IPS-NIHi11 (cell line): Measurements from ENCODE around the gene SLC1A7.

Source experiments
- DNase-seq: peaks from one replicate; pipeline ENCODE4 v3.0.0; 2012; ENCODE audit warnings: mixed read lengths, low spot score

The SLC1A7 gene

DNA sequence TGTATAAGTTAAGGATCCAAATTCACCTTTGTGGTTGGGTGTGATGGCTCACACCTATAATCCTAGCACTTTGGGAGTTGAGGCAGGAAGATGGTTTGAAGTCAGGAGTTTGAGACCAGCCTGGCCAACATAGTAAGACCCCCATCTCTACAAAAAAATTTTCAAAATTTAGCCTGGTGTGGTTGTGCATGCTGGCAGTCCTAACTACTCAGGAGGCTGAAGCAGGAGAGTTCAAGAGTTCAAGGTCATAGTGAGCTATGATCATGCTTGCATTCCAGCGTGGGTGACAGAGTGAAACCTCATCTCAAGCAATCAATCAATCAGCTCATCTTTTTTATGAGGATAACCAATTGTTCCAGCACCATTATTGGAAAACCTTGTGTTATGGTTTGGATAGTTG, 16.5 kb upstream of the SLC1A7 start:
- DNase-seq: no peak

DNA sequence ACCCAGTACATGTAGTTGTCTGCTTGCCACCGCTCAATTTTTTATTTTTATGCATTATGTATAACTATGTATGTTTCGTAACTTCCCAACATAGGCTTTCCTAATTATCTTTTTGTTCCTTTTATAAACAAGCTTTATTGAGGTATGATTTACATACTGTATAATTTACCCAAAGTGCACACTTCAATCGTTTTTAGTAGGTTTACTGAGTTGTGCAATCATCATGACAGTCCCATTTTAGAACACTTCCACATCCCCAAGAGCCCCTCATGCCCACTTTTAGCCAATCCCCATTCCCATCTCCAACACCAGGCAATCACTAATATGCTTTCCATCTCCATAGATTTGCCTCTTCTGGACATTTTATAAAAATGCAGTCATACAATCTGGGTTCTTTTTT, 14.3 kb upstream of the SLC1A7 start:
- DNase-seq: no peak

- no peak for DNase-seq
Measured at GRCh38 chr1:53155945-53156344, 13.5 kb upstream of the SLC1A7 start.

- no peak for DNase-seq
Measured at GRCh38 chr1:53155534-53155933, 13.1 kb upstream of the SLC1A7 start.

GRCh38 chr1:53154859-53155438, 12.5 kb upstream of the SLC1A7 start:
- no peak for DNase-seq

DNA sequence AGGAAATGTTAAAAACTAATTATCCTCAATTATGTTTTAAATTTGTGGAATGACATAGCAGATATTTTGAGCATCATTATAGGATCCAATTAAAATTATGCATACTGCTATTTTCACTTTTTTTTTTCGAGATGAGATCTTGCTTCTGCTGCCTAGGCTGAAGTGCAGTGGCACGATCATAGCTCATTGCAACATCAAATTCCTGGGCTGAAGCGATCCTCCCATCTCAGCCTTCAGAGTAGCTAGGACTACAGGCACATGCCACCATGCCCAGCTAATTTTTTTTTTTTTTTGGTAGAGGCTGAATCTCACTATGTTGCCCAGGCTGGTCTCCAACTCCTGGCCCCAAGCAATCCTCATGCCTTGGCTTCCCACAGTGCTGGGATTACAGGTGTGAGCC, 11.3 kb upstream of the SLC1A7 start:
- DNase-seq: no peak

GRCh38 chr1:53148123-53148522, 5.7 kb upstream of the SLC1A7 start:
- no peak for DNase-seq

GRCh38 chr1:53147174-53147573, 4.7 kb upstream of the SLC1A7 start:
- no peak for DNase-seq

DNA sequence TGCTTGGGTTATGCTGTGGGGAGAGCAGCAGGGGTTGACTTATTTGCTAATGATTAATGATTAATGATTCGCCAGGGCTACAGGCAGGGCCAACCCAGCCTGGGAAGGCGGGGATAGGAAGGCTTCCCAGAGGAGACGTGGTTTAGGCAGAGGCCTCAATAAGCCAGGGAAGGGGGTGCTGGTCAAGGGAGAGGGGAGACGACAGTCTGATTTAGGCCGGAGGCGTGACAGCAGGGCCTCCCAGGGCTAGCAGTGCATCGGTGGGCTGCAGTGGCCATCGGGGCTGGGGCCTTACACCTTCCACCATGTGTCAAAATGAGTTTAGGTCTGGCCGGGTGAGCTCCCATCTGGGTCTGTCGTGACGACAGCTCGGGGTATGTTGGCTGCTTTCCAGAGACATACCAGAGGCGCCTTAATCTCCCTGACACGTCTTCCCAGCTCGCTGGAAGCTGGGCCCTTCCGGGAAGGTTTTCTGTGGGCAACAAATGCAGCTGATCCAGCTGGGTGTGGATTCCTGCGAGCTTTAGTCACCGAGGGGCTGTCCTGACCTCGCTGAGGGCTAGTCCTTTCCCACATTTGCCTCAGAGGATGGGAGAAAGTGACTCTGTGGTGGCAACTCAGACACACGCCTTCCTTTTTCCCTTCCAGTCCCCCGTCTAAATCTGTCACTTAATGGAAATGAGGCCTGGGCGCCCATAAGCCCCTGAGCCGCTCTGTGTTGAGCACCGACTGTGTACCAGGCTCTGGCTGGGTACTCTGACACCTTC, 3.7 kb upstream of the SLC1A7 start:
- no peak for DNase-seq

DNA sequence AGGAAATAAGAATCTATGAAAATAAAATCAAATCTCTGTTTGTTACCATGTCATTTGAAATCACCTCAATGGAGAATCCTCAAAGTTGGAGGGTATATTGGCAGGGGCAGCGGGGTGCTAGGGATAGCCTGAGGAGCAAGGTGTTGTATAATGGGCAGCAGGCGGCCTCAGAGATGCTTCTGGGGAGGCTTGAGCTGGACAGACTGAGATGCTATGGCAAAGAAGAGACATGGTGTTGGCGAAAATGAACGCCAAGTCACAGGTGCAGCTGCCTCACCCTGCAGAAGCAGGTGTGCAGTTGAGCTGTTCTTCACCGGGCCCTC, 3.1 kb upstream of the SLC1A7 start:
- no peak for DNase-seq

GRCh38 chr1:53145051-53145600, 2.7 kb upstream of the SLC1A7 start:
- no peak for DNase-seq

- no peak for DNase-seq
Measured at GRCh38 chr1:53144201-53144600, 1.8 kb upstream of the SLC1A7 start.

- DNase-seq: no peak
Measured at GRCh38 chr1:53143527-53143926, 1.1 kb upstream of the SLC1A7 start.

DNA sequence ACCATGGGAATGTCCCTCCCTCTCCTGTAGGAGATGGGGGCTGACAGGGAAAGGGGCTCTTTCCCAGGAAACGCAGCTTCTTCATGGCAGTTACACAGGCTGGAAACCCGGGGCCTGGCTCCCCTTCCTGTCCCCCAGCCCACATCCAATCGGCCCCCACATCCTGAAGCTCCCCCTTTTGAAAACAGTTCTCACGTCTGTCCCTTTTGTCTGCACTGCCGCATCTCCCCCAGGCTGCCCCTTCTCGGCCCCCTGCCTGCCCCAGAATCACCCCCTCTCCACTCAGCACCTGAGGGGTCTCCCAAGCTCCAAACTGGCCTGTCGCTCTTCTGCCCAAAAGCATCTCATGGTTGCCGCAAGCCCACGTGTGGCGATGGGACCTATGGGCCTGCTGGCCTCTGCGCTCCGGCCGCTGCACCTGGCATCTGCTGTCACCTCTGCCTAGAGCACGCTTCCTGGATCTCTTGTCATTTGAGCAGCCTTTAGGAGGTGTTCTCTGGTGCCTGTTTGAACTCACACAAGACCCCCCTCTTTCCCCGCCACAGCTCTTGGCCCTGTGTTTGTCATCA, 867 bp downstream of the SLC1A7 start:
- DNase-seq: no peak

GRCh38 chr1:53140451-53140850, 2.0 kb downstream of the SLC1A7 start:
- DNase-seq: no peak

GRCh38 chr1:53139951-53140361, 2.5 kb downstream of the SLC1A7 start:
- no peak for DNase-seq

DNA sequence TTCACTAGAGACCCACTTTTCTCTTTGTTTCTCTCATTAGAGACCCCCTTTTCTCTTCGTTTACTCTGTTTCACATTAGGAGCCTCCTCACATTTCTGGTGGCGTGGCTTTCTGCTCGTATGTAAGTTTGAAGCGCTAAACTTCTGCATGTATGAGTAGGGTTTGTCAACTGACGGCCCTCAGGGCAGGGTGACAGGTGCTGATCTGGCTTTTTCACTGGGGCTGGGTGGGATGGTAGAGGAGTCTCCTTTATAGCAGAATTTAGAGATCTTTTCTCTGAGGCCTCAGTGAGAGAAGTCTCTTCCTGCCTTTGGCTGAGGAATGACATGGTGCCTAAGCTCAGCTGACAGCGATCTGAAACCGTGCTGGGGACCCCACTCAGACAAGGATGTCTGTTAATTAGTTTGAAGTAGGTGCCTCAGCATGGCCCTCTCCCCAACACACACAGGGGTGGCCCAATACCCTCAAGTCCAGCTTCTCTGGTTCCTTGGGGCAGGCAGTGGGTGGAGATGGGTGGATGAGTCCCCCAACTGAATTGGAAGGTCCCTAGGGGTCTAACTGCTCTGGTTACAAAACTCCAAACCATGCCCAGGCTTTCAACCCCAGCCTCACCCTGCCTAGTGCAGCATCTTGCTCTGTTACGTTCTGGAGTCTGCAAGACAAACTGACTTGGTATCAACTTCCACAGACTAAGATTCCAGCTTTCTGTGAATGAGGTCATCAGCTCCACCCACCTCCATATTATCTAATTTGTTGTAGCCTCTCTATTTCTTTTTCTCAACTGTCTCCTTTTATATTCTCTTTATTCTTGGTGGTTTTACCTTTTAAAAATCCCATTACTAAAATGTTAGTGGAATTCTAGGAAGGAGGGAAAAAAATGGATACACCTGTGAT, 3.2 kb downstream of the SLC1A7 start:
- no peak for DNase-seq

- no peak for DNase-seq
Measured at GRCh38 chr1:53137729-53138128, 4.7 kb downstream of the SLC1A7 start.

DNA sequence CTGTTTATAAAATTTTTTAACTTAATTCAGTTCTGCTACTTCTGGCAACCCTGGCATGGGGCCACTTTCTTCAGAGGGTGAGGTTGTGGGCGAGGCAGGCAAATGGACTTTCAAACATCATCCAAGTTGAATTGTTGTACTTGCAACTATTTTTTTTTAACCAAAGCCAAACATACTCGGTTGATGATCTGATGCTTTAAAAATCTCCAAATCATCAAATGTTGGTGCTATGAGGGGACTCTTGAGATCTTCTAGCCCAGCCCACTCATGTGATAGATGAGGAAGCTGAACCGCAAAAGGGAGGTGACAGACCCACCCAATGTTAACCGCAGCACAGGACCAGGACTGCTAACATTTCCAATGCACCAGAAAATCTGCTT, 6.7 kb downstream of the SLC1A7 start:
- DNase-seq: no peak

GRCh38 chr1:53134961-53135734, 7.3 kb downstream of the SLC1A7 start:
- DNase-seq: no peak

- DNase-seq: no peak
Measured at GRCh38 chr1:53134042-53134485, 8.4 kb downstream of the SLC1A7 start.
